CD4-positive, alpha-beta T cell (primary cell): Measurements from ENCODE around the gene ZNF280A. TPM values are rescaled to one million over a fixed set of nuclear protein-coding genes. Genes with fewer than 3 reads are reported as not detected.
"Not testable (repeated sequence)": the region's sequence is repeated elsewhere in the genome, so short reads cannot be mapped to it uniquely, and the experiment has no call there.

Experiments used
- ATAC-seq: fragments of 200-7000 bp; cut with Tn5 transposase; one replicate; pipeline ENCODE4 v1.10.0; 2022; ENCODE audit warnings: mild to moderate bottlenecking; ENCODE audit not compliant: poor library complexity
- CTCF ChIA-PET: fragments of 350-600 bp; sonication (Branson Sonifier 250); formaldehyde crosslinking; loops from one replicate; lab custom pipeline; 2021; ENCODE audit warnings: antibody characterized with exemption, inconsistent platforms; lab: Charles Lee
- POLR2A ChIA-PET: fragments of 350-600 bp; sonication (Branson Sonifier 250); formaldehyde crosslinking; loops from one replicate; lab custom pipeline; 2021; ENCODE audit warnings: antibody characterized with exemption, inconsistent platforms; lab: Charles Lee
- DNase-seq, 14 experiments: peaks; one replicate each; pipeline ENCODE4 v3.0.0-alpha.2; 2013 to 2020; ENCODE audit warnings: mixed read lengths in 2 of 14
- H3K27ac ChIP-seq, 2 donors: one replicate each; pipeline versions ENCODE4 v1.5.1 to v1.7.0; 2013; ENCODE audit warnings: low read length in 2 of 2, low read depth in 1 of 2, mild to moderate bottlenecking in 1 of 2
- H3K27me3 ChIP-seq, 2 experiments: 1 replicate in 1 of 2; 2 replicates in 1 of 2; pipeline versions ENCODE4 v1.6.1 to v1.7.0; 2013; ENCODE audit warnings: low read length in 2 of 2, control low read depth in 1 of 2, mild to moderate bottlenecking in 1 of 2, moderate library complexity in 1 of 2; ENCODE audit not compliant: insufficient read depth in 2 of 2, control insufficient read depth in 1 of 2
- H3K36me3 ChIP-seq: one replicate; pipeline ENCODE4 v1.6.1; 2013; ENCODE audit warnings: low read length, control low read depth; ENCODE audit not compliant: insufficient read depth
- H3K4me1 ChIP-seq: one replicate; pipeline ENCODE4 v1.6.1; 2013; ENCODE audit warnings: low read length, control low read depth; ENCODE audit not compliant: insufficient read depth
- H3K4me3 ChIP-seq: one replicate; pipeline ENCODE4 v1.5.1; 2013; ENCODE audit warnings: mild to moderate bottlenecking, low read length, moderate library complexity
- H3K9me3 ChIP-seq, 2 experiments: 1 replicate in 1 of 2; 2 replicates in 1 of 2; pipeline versions ENCODE4 v1.6.1 to v1.7.0; 2013; ENCODE audit warnings: low read length in 2 of 2, mild to moderate bottlenecking in 2 of 2, control low read depth in 1 of 2, moderate library complexity in 1 of 2; ENCODE audit not compliant: control insufficient read depth in 1 of 2, insufficient read depth in 1 of 2
- H3K27ac Mint-ChIP-seq: one replicate; pipeline ENCODE4 v1.8.0; 2020; ENCODE audit warnings: mixed read lengths
- H3K27me3 Mint-ChIP-seq: one replicate; pipeline ENCODE4 v1.8.0; 2021; ENCODE audit warnings: mixed read lengths
- H3K36me3 Mint-ChIP-seq: one replicate; pipeline ENCODE4 v1.8.0; 2021; ENCODE audit warnings: low read depth, mixed read lengths
- H3K4me1 Mint-ChIP-seq: one replicate; pipeline ENCODE4 v1.8.0; 2021; ENCODE audit warnings: low read depth, mixed read lengths
- H3K4me3 Mint-ChIP-seq: one replicate; pipeline ENCODE4 v1.8.0; 2020; ENCODE audit warnings: mild to moderate bottlenecking, mixed read lengths
- H3K9me3 Mint-ChIP-seq: one replicate; pipeline ENCODE4 v1.8.0; 2020; ENCODE audit warnings: mixed read lengths
- CTCF ChIP-seq: fragments of 200-600 bp; IDR thresholded peaks from one replicate; pipeline ENCODE4 v1.8.0; 2022; ENCODE audit warnings: antibody characterized with exemption, mild to moderate bottlenecking
- intact Hi-C, 2 experiments: fragments of 100-400 bp; cut with DNase I in 1 of 2; cut with micrococcal nuclease in 1 of 2; formaldehyde crosslinking; loops; one replicate each; pipeline versions ENCODE4 v1.15.1 to v1.9.0; 2023 to 2025; cut with DNase I, micrococcal nuclease
- total RNA-seq, 174 experiments: library from RNA in 2 of 174; stranded (reverse) in 2 of 174; gene quantifications; one replicate each; pipeline ENCODE4 v1.2.3 and lab custom pipeline; 2021 to 2026

Gene ZNF280A
- total RNA-seq, 2 experiments from 2014 or later: not detected

- Mint-ChIP-seq H3K27ac (no peak overlapping the region), H3K27me3 (no peaks in the 10 kb centered on the region), H3K36me3 (peaks cover 41% of the 10 kb centered on the region), H3K4me1 (peaks cover 24% of the 10 kb centered on the region), H3K4me3 (peak overlapping the region; percentile 22), H3K9me3 (peaks cover 5% of the 10 kb centered on the region)
- intact Hi-C loops: no loop called here
- H3K4me3 ChIP-seq: no peak overlapping the region
- H3K4me1 ChIP-seq: peaks cover 12% of the 10 kb centered on the region
- ATAC-seq (no peak), DNase-seq (no peak)
- no peaks in the 10 kb centered on the region for H3K27me3 ChIP-seq
- no peak overlapping the region for H3K27ac ChIP-seq
- H3K9me3 ChIP-seq: peaks cover 0 to 4% of the 10 kb centered on the region in 2 experiments
- ChIA-PET CTCF (interaction anchor here (0.6 kb wide), 1 partner anchor 527 kb away, joined by 3 read pairs; no protein-coding TSS in a partner anchor), POLR2A (no interaction called here)
- H3K36me3 ChIP-seq: peaks cover 6% of the 10 kb centered on the region
- no peak for TF ChIP-seq CTCF
Observed at GRCh38 chr22:22506736-22507135, 13.3 kb downstream of the ZNF280A start.

- Histone ChIP-seq H3K4me3 (no peak overlapping the region), H3K36me3 (peaks cover 6% of the 10 kb centered on the region), H3K27me3 (no peaks in the 10 kb centered on the region), H3K4me1 (no peaks in the 10 kb centered on the region), H3K27ac (no peak overlapping the region), H3K9me3 (no peaks in the 10 kb centered on the region)
- POLR2A ChIA-PET: no interaction called here
- H3K36me3 Mint-ChIP-seq: peaks cover 51% of the 10 kb centered on the region
- no peaks in the 10 kb centered on the region for H3K9me3 Mint-ChIP-seq
- DNase-seq (no peak), ATAC-seq (no peak)
- intact Hi-C loops: no loop called here
- CTCF ChIA-PET: interaction anchor here (0.5 to 1.6 kb wide), 2 partner anchors 9 to 10 kb away, joined by 3 to 4 read pairs; partner anchors contain the start of gene ZNF280B
- H3K4me3 Mint-ChIP-seq: no peak overlapping the region
- H3K4me1 Mint-ChIP-seq: no peaks in the 10 kb centered on the region
- H3K27ac Mint-ChIP-seq: no peak overlapping the region
- no peak for TF ChIP-seq CTCF
- no peaks in the 10 kb centered on the region for H3K27me3 Mint-ChIP-seq
Observed at GRCh38 chr22:22498267-22498666, 21.8 kb downstream of the ZNF280A start.

GRCh38 chr22:22491589-22491988 lies 28.5 kb downstream of the ZNF280A start:
- H3K36me3 Mint-ChIP-seq: peaks cover 71% of the 10 kb centered on the region
- H3K27ac Mint-ChIP-seq, H3K9me3 Mint-ChIP-seq, H3K4me3 ChIP-seq, ATAC-seq, H3K27me3 ChIP-seq, POLR2A ChIA-PET, H3K4me1 Mint-ChIP-seq, DNase-seq, intact Hi-C loops, H3K27me3 Mint-ChIP-seq, H3K9me3 ChIP-seq, H3K27ac ChIP-seq, H3K4me3 Mint-ChIP-seq, H3K4me1 ChIP-seq: not testable (repeated sequence)
- H3K36me3 ChIP-seq: peaks cover 22% of the 10 kb centered on the region
- CTCF ChIA-PET: interaction anchor here (1.0 kb wide), 1 partner anchor 95 kb away, joined by 3 read pairs; no protein-coding TSS in a partner anchor

GRCh38 chr22:22488736-22489135 lies 31.3 kb downstream of the ZNF280A start:
- Mint-ChIP-seq H3K4me1 (no peaks in the 10 kb centered on the region), H3K36me3 (peaks cover 66% of the 10 kb centered on the region), H3K27me3 (no peaks in the 10 kb centered on the region), H3K9me3 (no peaks in the 10 kb centered on the region), H3K4me3 (no peak overlapping the region), H3K27ac (no peak overlapping the region)
- no peaks in the 10 kb centered on the region for H3K9me3 ChIP-seq
- H3K36me3 ChIP-seq: peaks cover 21% of the 10 kb centered on the region
- H3K27ac ChIP-seq: no peak overlapping the region
- no peak for TF ChIP-seq CTCF
- DNase-seq (no peak), ATAC-seq (no peak)
- H3K4me1 ChIP-seq: no peaks in the 10 kb centered on the region
- intact Hi-C loops: no loop called here
- ChIA-PET POLR2A (no interaction called here), CTCF (no interaction called here)
- no peaks in the 10 kb centered on the region for H3K27me3 ChIP-seq
- H3K4me3 ChIP-seq: no peak overlapping the region
